ENCODE data around the gene TMPRSS2. TPM values are rescaled to one million over a fixed set of nuclear protein-coding genes. Genes with fewer than 3 reads are reported as not detected.

Gene TMPRSS2
- total RNA-seq, 1 donor from 2014 or later: 0.99 TPM

GRCh38 chr21:41453198-41453597 is 54.8 kb downstream of the TMPRSS2 start:
- Histone ChIP-seq H3K27ac (no peak overlapping the region), H3K27me3 (no peaks in the 10 kb centered on the region), H3K36me3 (no peaks in the 10 kb centered on the region), H3K4me1 (no peaks in the 10 kb centered on the region), H3K79me2 (ENCODE audit: low read depth) (no peaks in the 10 kb centered on the region), H2AFZ (replicated peaks) (no peak overlapping the region), H3K9me3 (ENCODE audit: low read depth) (no peaks in the 10 kb centered on the region), H3K4me2 (no peak overlapping the region), H3F3A (ENCODE audit: low read depth) (no peaks in the 10 kb centered on the region), H3K9ac (no peak overlapping the region), H4K20me1 (ENCODE audit: low read depth) (no peaks in the 10 kb centered on the region), H3K4me3 (no peak overlapping the region)
- no peaks in the 10 kb centered on the region for H3K4me1 Mint-ChIP-seq
- peaks cover 5% of the 10 kb centered on the region for H3K27me3 Mint-ChIP-seq (ENCODE audit: insufficient read depth, low read depth)
- H3K36me3 Mint-ChIP-seq: no peaks in the 10 kb centered on the region
- TF ChIP-seq CTCF (IDR thresholded peaks at IDR 0.05) (no peak), EZH2 (IDR thresholded peaks at IDR 0.05) (no peak), EZH2phosphoT487 (IDR thresholded peaks at IDR 0.05) (no peak)
- no peaks in the 10 kb centered on the region for H3K9me3 Mint-ChIP-seq
- no peak overlapping the region for H3K27ac Mint-ChIP-seq
- DNase-seq (ENCODE audit: low spot score): no peak
- no peak overlapping the region for H3K4me3 Mint-ChIP-seq

- H3K36me3 Mint-ChIP-seq: no peaks in the 10 kb centered on the region
- Histone ChIP-seq H2AFZ (replicated peaks) (no peak overlapping the region), H3K9me3 (ENCODE audit: low read depth) (no peaks in the 10 kb centered on the region), H3K36me3 (no peaks in the 10 kb centered on the region), H3K79me2 (ENCODE audit: low read depth) (no peaks in the 10 kb centered on the region), H4K20me1 (ENCODE audit: low read depth) (no peaks in the 10 kb centered on the region), H3K4me2 (no peak overlapping the region), H3K27me3 (no peaks in the 10 kb centered on the region), H3K27ac (no peak overlapping the region), H3F3A (ENCODE audit: low read depth) (no peaks in the 10 kb centered on the region), H3K9ac (no peak overlapping the region), H3K4me1 (no peaks in the 10 kb centered on the region), H3K4me3 (no peak overlapping the region)
- no peaks in the 10 kb centered on the region for H3K4me1 Mint-ChIP-seq
- H3K27ac Mint-ChIP-seq: no peak overlapping the region
- TF ChIP-seq EZH2phosphoT487 (IDR thresholded peaks at IDR 0.05): no peak
- TF ChIP-seq EZH2 (IDR thresholded peaks at IDR 0.05): no peak
- no peak for TF ChIP-seq CTCF (IDR thresholded peaks at IDR 0.05)
- H3K27me3 Mint-ChIP-seq (ENCODE audit: insufficient read depth, low read depth): peaks cover 5% of the 10 kb centered on the region
- no peak for DNase-seq (ENCODE audit: low spot score)
- H3K4me3 Mint-ChIP-seq: no peak overlapping the region
- H3K9me3 Mint-ChIP-seq: no peaks in the 10 kb centered on the region
These were observed 55.9 kb downstream of the TMPRSS2 start for GRCh38 chr21:41451753-41452676.

DNA sequence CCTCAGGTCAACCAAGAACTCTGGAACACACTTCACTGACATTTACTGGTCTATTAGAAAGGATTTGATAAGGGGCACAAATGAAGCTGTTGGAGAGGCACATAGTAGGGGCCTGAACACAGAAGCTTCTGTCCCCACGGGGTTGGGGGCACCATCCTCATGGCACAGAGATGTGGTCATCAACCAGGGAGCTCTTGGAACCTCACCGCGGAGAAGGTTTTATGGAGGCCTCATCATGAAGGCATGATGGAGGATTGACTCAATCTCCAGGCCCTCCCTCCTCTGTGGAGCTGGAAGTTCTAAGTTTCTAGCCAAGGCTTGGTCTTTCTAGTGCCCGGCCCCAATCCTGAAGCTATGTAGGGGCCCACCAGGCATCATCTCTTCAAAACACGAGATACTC is 58.3 kb downstream of the TMPRSS2 start:
- no peaks in the 10 kb centered on the region for H3F3A ChIP-seq (ENCODE audit: low read depth)
- Mint-ChIP-seq H3K36me3 (no peaks in the 10 kb centered on the region), H3K9me3 (no peaks in the 10 kb centered on the region), H3K27me3 (ENCODE audit: insufficient read depth, low read depth) (peaks cover 2% of the 10 kb centered on the region), H3K4me3 (no peak overlapping the region), H3K4me1 (no peaks in the 10 kb centered on the region), H3K27ac (no peak overlapping the region)
- H3K27ac ChIP-seq: no peak overlapping the region
- no peak overlapping the region for H3K9ac ChIP-seq
- no peak overlapping the region for H3K4me2 ChIP-seq
- no peaks in the 10 kb centered on the region for H3K4me1 ChIP-seq
- H2AFZ ChIP-seq (replicated peaks): no peak overlapping the region
- H3K4me3 ChIP-seq: no peak overlapping the region
- DNase-seq (ENCODE audit: low spot score): no peak
- TF ChIP-seq CTCF (IDR thresholded peaks at IDR 0.05) (no peak), EZH2 (IDR thresholded peaks at IDR 0.05) (no peak), EZH2phosphoT487 (IDR thresholded peaks at IDR 0.05) (no peak)
- no peaks in the 10 kb centered on the region for H3K79me2 ChIP-seq (ENCODE audit: low read depth)
- H3K27me3 ChIP-seq: no peaks in the 10 kb centered on the region
- no peaks in the 10 kb centered on the region for H3K36me3 ChIP-seq
- no peaks in the 10 kb centered on the region for H4K20me1 ChIP-seq (ENCODE audit: low read depth)
- no peaks in the 10 kb centered on the region for H3K9me3 ChIP-seq (ENCODE audit: low read depth)
